ENCODE data around the gene MMP19. TPM values are rescaled to one million over a fixed set of nuclear protein-coding genes. Genes with fewer than 3 reads are reported as not detected.
A peak's percentile ranks its signal among the peaks of the same experiment; 100 is the strongest.

The MMP19 gene
- total and polyA plus RNA-seq, 10 donors, result 7.9 to 100 (median 55.8) TPM

GRCh38 chr12:55847033-55847432, 4.3 kb upstream of the MMP19 start:
- Histone ChIP-seq H3K27me3 (replicated peaks in 1 of 7) (peaks cover 0 to 4% (median 0%) of the 10 kb centered on the region in 7 donors), H3K9me3 (no peaks in the 10 kb centered on the region), H3K36me3 (no peaks in the 10 kb centered on the region), H3K27ac (peak overlapping the region; percentile 68 to 91 (median 86)), H3K4me3 (no peak overlapping the region), H3K4me1 (peaks cover 0 to 40% (median 11%) of the 10 kb centered on the region in 6 donors)
- no peak for DNase-seq
- intact Hi-C loops (cut with DNase I; ENCODE audit: low total_unique reads), result no loop called here
- WGBS, 5 donors, result 36 to 58% (median 53%) methylated on average over 3 of the region's 3 CpGs
- TF ChIP-seq CTCF (IDR thresholded peaks at IDR 0.05 in 8 of 11, conservative IDR thresholded peaks at IDR 0.05 in 3 of 11), result no peak
- TF ChIP-seq POLR2A (IDR thresholded peaks at IDR 0.05), result peak in 1 of 3 donors; percentile 8
- TF ChIP-seq POLR2AphosphoS5 (IDR thresholded peaks at IDR 0.05), result peak in 2 of 3 donors; percentile 42 to 48

- Histone ChIP-seq H3K4me1 (peaks cover 0 to 44% (median 11%) of the 10 kb centered on the region in 6 donors), H3K27ac (peak overlapping the region in 5 of 8 donors; percentile 8 to 91 (median 90)), H3K27me3 (replicated peaks in 1 of 7) (no peaks in the 10 kb centered on the region), H3K9me3 (no peaks in the 10 kb centered on the region), H3K36me3 (no peaks in the 10 kb centered on the region), H3K4me3 (no peak overlapping the region)
- DNase-seq, result no peak
- 76 to 97% (median 89%) methylated on average over 7 of the region's 7 CpGs for WGBS, 5 donors
- intact Hi-C loops (cut with DNase I; ENCODE audit: low total_unique reads), result no loop called here
- TF ChIP-seq POLR2AphosphoS5 (IDR thresholded peaks at IDR 0.05) (no peak), POLR2A (IDR thresholded peaks at IDR 0.05) (no peak), CTCF (IDR thresholded peaks at IDR 0.05 in 8 of 11, conservative IDR thresholded peaks at IDR 0.05 in 3 of 11) (no peak)
Observed at GRCh38 chr12:55845785-55846496, 3.2 kb upstream of the MMP19 start.

GRCh38 chr12:55845361-55845760, 2.6 kb upstream of the MMP19 start:
- intact Hi-C loops (cut with DNase I; ENCODE audit: low total_unique reads), result no loop called here
- Histone ChIP-seq H3K4me1 (peaks cover 0 to 48% (median 11%) of the 10 kb centered on the region in 6 donors), H3K27me3 (replicated peaks in 1 of 7) (no peaks in the 10 kb centered on the region), H3K4me3 (no peak overlapping the region), H3K36me3 (no peaks in the 10 kb centered on the region), H3K27ac (peak overlapping the region in 4 of 8 donors; percentile 86 to 91 (median 90)), H3K9me3 (no peaks in the 10 kb centered on the region)
- DNase-seq, result no peak
- 75 to 87% (median 82%) methylated on average over 5 of the region's 5 CpGs for WGBS, 5 donors
- TF ChIP-seq POLR2AphosphoS5 (IDR thresholded peaks at IDR 0.05) (no peak), CTCF (IDR thresholded peaks at IDR 0.05 in 8 of 11, conservative IDR thresholded peaks at IDR 0.05 in 3 of 11) (no peak), POLR2A (IDR thresholded peaks at IDR 0.05) (no peak)

- TF ChIP-seq POLR2AphosphoS5 (IDR thresholded peaks at IDR 0.05) (no peak), CTCF (IDR thresholded peaks at IDR 0.05 in 8 of 11, conservative IDR thresholded peaks at IDR 0.05 in 3 of 11) (no peak), POLR2A (IDR thresholded peaks at IDR 0.05) (no peak)
- Histone ChIP-seq H3K9me3 (no peaks in the 10 kb centered on the region), H3K4me1 (peaks cover 0 to 46% (median 11%) of the 10 kb centered on the region in 6 donors), H3K27ac (peak overlapping the region in 4 of 8 donors; percentile 86 to 91 (median 90)), H3K27me3 (replicated peaks in 1 of 7) (no peaks in the 10 kb centered on the region), H3K4me3 (no peak overlapping the region), H3K36me3 (peaks cover 0 to under 1% (median 0%) of the 10 kb centered on the region in 6 donors)
- 73 to 87% (median 83%) methylated on average over 4 of the region's 4 CpGs for WGBS, 5 donors
- DNase-seq, result no peak
- intact Hi-C loops (cut with DNase I; ENCODE audit: low total_unique reads), result no loop called here
Observed at GRCh38 chr12:55844961-55845360, 2.2 kb upstream of the MMP19 start.

All from spleen (tissue), 11 donors.